Stimulated activated naive CD8-positive, alpha-beta T cell treated with anti-CD3 and anti-CD28 coated beads, Interleukin-15, Interleukin-2, amounts not matched to agents 100 ng/mL and 50 ng/mL, for 24 hours (primary cell): ENCODE results near the gene POLR3GL.
"Not testable (repeated sequence)": the region's sequence is repeated elsewhere in the genome, so short reads cannot be mapped to it uniquely, and the experiment has no call there.

Experiments
- H3K27ac Mint-ChIP-seq: one replicate; pipeline ENCODE4 v1.8.0; 2021; ENCODE audit warnings: mild to moderate bottlenecking, mixed read lengths
- H3K27me3 Mint-ChIP-seq: one replicate; pipeline ENCODE4 v1.8.0; 2021; ENCODE audit warnings: mixed read lengths
- H3K36me3 Mint-ChIP-seq: one replicate; pipeline ENCODE4 v1.8.0; 2021; ENCODE audit warnings: low read depth, mixed read lengths
- H3K4me1 Mint-ChIP-seq: one replicate; pipeline ENCODE4 v1.8.0; 2021; ENCODE audit warnings: low read depth, mixed read lengths
- H3K4me3 Mint-ChIP-seq: one replicate; pipeline ENCODE4 v1.8.0; 2021; ENCODE audit warnings: mild to moderate bottlenecking, mixed read lengths
- H3K9me3 Mint-ChIP-seq: one replicate; pipeline ENCODE4 v1.8.0; 2021; ENCODE audit warnings: mixed read lengths

The POLR3GL gene

DNA sequence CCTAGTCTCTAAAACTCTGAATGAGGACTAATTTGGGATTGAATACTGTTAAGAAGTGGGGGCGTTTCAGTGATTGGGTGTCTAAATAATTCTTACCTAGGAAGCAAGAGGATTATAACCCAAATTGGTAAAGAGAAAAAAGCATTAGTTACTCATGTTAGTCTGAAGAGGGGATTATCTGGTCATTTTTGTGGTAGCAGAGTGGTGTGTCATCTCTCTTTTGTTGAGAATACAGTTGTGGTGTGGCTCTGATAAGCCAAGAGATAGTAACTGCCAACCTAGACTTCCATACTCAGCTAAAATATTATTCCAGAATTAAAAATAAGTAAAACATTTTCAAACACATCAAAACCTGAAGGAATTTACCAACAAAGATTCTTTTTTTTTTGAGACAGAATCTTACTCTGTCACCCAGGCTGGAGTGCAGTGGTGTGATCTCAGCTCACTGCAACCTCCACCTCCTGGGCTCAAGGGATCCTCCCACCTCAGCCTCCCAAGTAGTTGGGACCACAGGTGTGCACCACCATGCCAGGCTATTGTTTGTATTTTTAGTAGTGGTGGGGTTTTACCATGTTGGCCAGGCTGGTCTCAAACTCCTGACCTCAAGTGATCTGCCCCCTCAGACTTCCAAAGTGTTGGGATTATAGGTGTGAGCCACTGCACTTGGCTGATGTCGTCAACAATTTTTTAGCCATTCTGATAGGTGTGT, 61.5 kb downstream of the POLR3GL start:
- not testable (repeated sequence) for H3K9me3 Mint-ChIP-seq, H3K4me1 Mint-ChIP-seq, H3K36me3 Mint-ChIP-seq, H3K27ac Mint-ChIP-seq, H3K4me3 Mint-ChIP-seq
- peaks cover 25% of the 10 kb centered on the region for H3K27me3 Mint-ChIP-seq

GRCh38 chr1:146026650-146027049, 62.2 kb downstream of the POLR3GL start:
- H3K27me3 Mint-ChIP-seq, result peaks cover 21% of the 10 kb centered on the region
- H3K4me1 Mint-ChIP-seq, H3K9me3 Mint-ChIP-seq, H3K27ac Mint-ChIP-seq, H3K4me3 Mint-ChIP-seq, H3K36me3 Mint-ChIP-seq: not testable (repeated sequence)
